SK-N-SH (cell line): Measurements from ENCODE around the gene RBM28. TPM values are rescaled to one million over a fixed set of nuclear protein-coding genes. Genes with fewer than 3 reads are reported as not detected.

Experiments used
- CTCF ChIA-PET: fragments of 300-600, 350-600 bp; formaldehyde crosslinking; extraction: SDS; loops from one replicate; lab custom pipeline; 2021; lab: Yijun Ruan, JAX
- POLR2A ChIA-PET: fragments of 350-600 bp; sonication (Branson Sonifier 250); formaldehyde crosslinking; extraction: SDS; loops from one replicate; lab custom pipeline; 2020; ENCODE audit warnings: antibody characterized with exemption, inconsistent platforms; lab: Yijun Ruan, JAX
- DNase-seq: peaks from one replicate; pipeline ENCODE4 v3.0.0; 2012
- H2AFZ ChIP-seq: fragments of 200-600 bp; sonication (generic); 2 replicates; pipeline ENCODE4 v1.8.1; 2016; ENCODE audit warnings: antibody characterized with exemption, mild to moderate bottlenecking, low read depth
- H3F3A ChIP-seq: fragments of 200-600 bp; sonication (generic); replicated peaks from 2 replicates; pipeline ENCODE3; 2016; ENCODE audit warnings: antibody characterized with exemption, mild to moderate bottlenecking; ENCODE audit not compliant: insufficient read depth
- H3K27ac ChIP-seq, 2 experiments: fragments of 200-500 bp in 1 of 2; fragments of 200-600 bp in 1 of 2; sonication (Bioruptor generic) in 1 of 2; sonication (generic), shearing (Covaris generic) in 1 of 2; 2 replicates each; pipeline versions ENCODE4 v1.5.1 to v1.6.1; 2014 to 2016; ENCODE audit warnings: low read depth in 2 of 2, inconsistent platforms in 1 of 2, low read length in 1 of 2, mild to moderate bottlenecking in 1 of 2, mixed read lengths in 1 of 2
- H3K27me3 ChIP-seq: fragments of 200-600 bp; sonication (generic), shearing (Covaris generic); 2 replicates; pipeline ENCODE4 v1.6.1; 2016; ENCODE audit warnings: mixed run types; ENCODE audit not compliant: insufficient read depth
- H3K36me3 ChIP-seq, 2 experiments: fragments of 200-500 bp in 1 of 2; fragments of 200-600 bp in 1 of 2; sonication (Bioruptor generic) in 1 of 2; sonication (generic) in 1 of 2; replicated peaks in 1 of 2; 2 replicates each; pipeline versions ENCODE3 to v1.5.1; 2014 to 2016; ENCODE audit warnings: low read length in 1 of 2, mild to moderate bottlenecking in 1 of 2; ENCODE audit not compliant: insufficient read depth in 2 of 2, control insufficient read depth in 1 of 2
- H3K4me1 ChIP-seq, 2 experiments: fragments of 200-500 bp in 1 of 2; fragments of 200-600 bp in 1 of 2; sonication (Bioruptor generic) in 1 of 2; sonication (generic), shearing (Covaris generic) in 1 of 2; 2 replicates each; pipeline versions ENCODE4 v1.5.1 to v1.6.1; 2014 to 2016; ENCODE audit warnings: low read depth in 1 of 2, low read length in 1 of 2, mixed run types in 1 of 2; ENCODE audit not compliant: insufficient read depth in 2 of 2, control insufficient read depth in 1 of 2
- H3K4me2 ChIP-seq: fragments of 200-600 bp; sonication (generic), shearing (Covaris generic); 2 replicates; pipeline ENCODE4 v1.6.1; 2017; ENCODE audit warnings: mixed run types
- H3K4me3 ChIP-seq, 2 experiments: fragments of 200-500 bp in 1 of 2; fragments of 200-600 bp in 1 of 2; sonication (Bioruptor generic) in 1 of 2; sonication (generic), shearing (Covaris generic) in 1 of 2; 2 replicates each; pipeline versions ENCODE4 v1.5.1 to v1.8.1; 2014 to 2016; ENCODE audit warnings: low read depth in 2 of 2, inconsistent platforms in 1 of 2, low read length in 1 of 2, mild to moderate bottlenecking in 1 of 2, mixed read lengths in 1 of 2, moderate library complexity in 1 of 2
- H3K79me2 ChIP-seq: fragments of 200-600 bp; sonication (generic); 2 replicates; pipeline ENCODE4 v1.8.1; 2017; ENCODE audit warnings: mild to moderate bottlenecking; ENCODE audit not compliant: insufficient read depth
- H3K9ac ChIP-seq: fragments of 200-600 bp; sonication (generic); 2 replicates; pipeline ENCODE4 v1.6.1; 2017; ENCODE audit warnings: mixed run types
- H3K9me2 ChIP-seq: fragments of 200-600 bp; sonication (generic); 2 replicates; pipeline ENCODE4 v1.6.1; 2017; ENCODE audit warnings: mixed run types
- H3K9me3 ChIP-seq: fragments of 200-600 bp; sonication (generic); 2 replicates; pipeline ENCODE4 v1.6.1; 2017; ENCODE audit warnings: mixed run types, mild to moderate bottlenecking, moderate library complexity
- H4K20me1 ChIP-seq: fragments of 200-600 bp; sonication (generic); 2 replicates; pipeline ENCODE4 v1.6.1; 2017; ENCODE audit warnings: mild to moderate bottlenecking, mixed run types; ENCODE audit not compliant: insufficient read depth
- CTCF ChIP-seq: fragments of 200-600 bp; sonication (generic); IDR thresholded peaks from 2 replicates; pipeline ENCODE4 v1.6.1; 2017; ENCODE audit warnings: antibody characterized with exemption, mild to moderate bottlenecking, moderate library complexity
- EZH2phosphoT487 ChIP-seq: fragments of 200-600 bp; sonication (generic); IDR thresholded peaks from 2 replicates; pipeline ENCODE4 v1.6.1; 2017; ENCODE audit warnings: low read depth, mixed run types, mild to moderate bottlenecking, antibody characterized with exemption, moderate library complexity, borderline replicate concordance
- FOXJ3 ChIP-seq: sonication (generic); formaldehyde crosslinking; IDR thresholded peaks from 2 replicates; pipeline ENCODE4 v1.5.1; 2020; ENCODE audit warnings: mild to moderate bottlenecking, missing genetic modification reagents
- FOXM1 ChIP-seq: IDR thresholded peaks from 2 replicates; pipeline ENCODE4 v1.4.0; 2012; ENCODE audit warnings: low read depth, mild to moderate bottlenecking
- GABPA ChIP-seq: IDR thresholded peaks from 2 replicates; pipeline ENCODE4 v1.4.0; 2012; ENCODE audit warnings: low read depth, mild to moderate bottlenecking
- IRF3 ChIP-seq: fragments of 150-350 bp; IDR thresholded peaks from 2 replicates; pipeline ENCODE4 v1.6.1; 2016; ENCODE audit warnings: mild to moderate bottlenecking, low read depth, low read length
- JUND ChIP-seq: IDR thresholded peaks from 2 replicates; pipeline ENCODE4 v1.4.0; 2012
- MAX ChIP-seq: IDR thresholded peaks from 2 replicates; pipeline ENCODE4 v1.4.0; 2012; ENCODE audit warnings: low read depth
- MEF2A ChIP-seq: IDR thresholded peaks from 2 replicates; pipeline ENCODE4 v1.4.0; 2012; ENCODE audit warnings: low read depth, borderline replicate concordance
- MXI1 ChIP-seq: IDR thresholded peaks from 2 replicates; pipeline ENCODE4 v1.6.1; 2012; ENCODE audit warnings: mild to moderate bottlenecking, low read depth, low read length, improper control_type of control experiment
- NFIC ChIP-seq: IDR thresholded peaks from 2 replicates; pipeline ENCODE4 v1.4.0; 2012; ENCODE audit warnings: borderline replicate concordance
- POLR2AphosphoS5 ChIP-seq: IDR thresholded peaks from 2 replicates; pipeline ENCODE4 v1.6.1; 2012; ENCODE audit warnings: low read depth, low read length
- RCOR1 ChIP-seq: fragments of 150-350 bp; IDR thresholded peaks from 2 replicates; pipeline ENCODE4 v1.6.1; 2017; ENCODE audit warnings: antibody characterized with exemption, low read length
- RFX5 ChIP-seq: IDR thresholded peaks from 2 replicates; pipeline ENCODE4 v1.6.1; 2012; ENCODE audit warnings: mild to moderate bottlenecking, improper control_type of control experiment, low read length
- SIN3A ChIP-seq: IDR thresholded peaks from 2 replicates; pipeline ENCODE4 v1.6.1; 2012; ENCODE audit warnings: low read depth, mild to moderate bottlenecking, low read length, moderate library complexity, borderline replicate concordance
- YY1 ChIP-seq: IDR thresholded peaks from 2 replicates; pipeline ENCODE4 v1.4.0; 2012; ENCODE audit warnings: low read depth, mild to moderate bottlenecking
- WGBS: methylation state at CpG from one replicate; pipeline ENCODE4 v1.1.6; 2017; ENCODE audit warnings: low lambda C conversion rate; 5-methylcytosine and 5-hydroxymethylcytosine counted together
- polyA plus RNA-seq, 3 experiments: library from polyadenylated mRNA; depleted of rRNA; stranded (reverse); fragments of >200 nt; gene quantifications; 2 replicates each; pipeline ENCODE4 v1.2.3, GENCODE V29; 2012
- TF ChIP-seq, protein P1 (sequence below): IDR thresholded peaks from 2 replicates; pipeline ENCODE4 v1.4.0; 2012; ENCODE audit warnings: low read depth, borderline replicate concordance
- TF ChIP-seq, protein P2 (sequence below): IDR thresholded peaks from 2 replicates; pipeline ENCODE4 v1.4.0; 2012; ENCODE audit warnings: low read depth, borderline replicate concordance

The RBM28 gene
- polyA plus RNA-seq, 1 of the 3 experiments (the other 2 are of a cell fraction): 29.1 TPM

GRCh38 chr7:128321044-128321422 lies 22.7 kb downstream of the RBM28 start:
- CTCF ChIA-PET: interaction anchor here (0.9 to 6.1 kb wide), 15 partner anchors 9 to 112 kb away, joined by 3 to 29 read pairs (median 5); partner anchors contain the start of gene RBM28
- peaks cover 79 to 85% of the 10 kb centered on the region in 2 experiments for H3K36me3 ChIP-seq
- TF ChIP-seq FOXJ3 (CRISPR knock-in tag) (no peak), RFX5 (no peak), POLR2AphosphoS5 (no peak), RCOR1 (no peak), JUND (no peak), IRF3 (no peak), MXI1 (no peak), GABPA (no peak), YY1 (no peak), CTCF (no peak), SIN3A (no peak), MEF2A (no peak), EZH2phosphoT487 (no peak), MAX (no peak), NFIC (no peak), FOXM1 (no peak)
- TF ChIP-seq, protein P1, sequence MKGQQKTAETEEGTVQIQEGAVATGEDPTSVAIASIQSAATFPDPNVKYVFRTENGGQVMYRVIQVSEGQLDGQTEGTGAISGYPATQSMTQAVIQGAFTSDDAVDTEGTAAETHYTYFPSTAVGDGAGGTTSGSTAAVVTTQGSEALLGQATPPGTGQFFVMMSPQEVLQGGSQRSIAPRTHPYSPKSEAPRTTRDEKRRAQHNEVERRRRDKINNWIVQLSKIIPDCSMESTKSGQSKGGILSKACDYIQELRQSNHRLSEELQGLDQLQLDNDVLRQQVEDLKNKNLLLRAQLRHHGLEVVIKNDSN: no peak
- TF ChIP-seq, protein P2, sequence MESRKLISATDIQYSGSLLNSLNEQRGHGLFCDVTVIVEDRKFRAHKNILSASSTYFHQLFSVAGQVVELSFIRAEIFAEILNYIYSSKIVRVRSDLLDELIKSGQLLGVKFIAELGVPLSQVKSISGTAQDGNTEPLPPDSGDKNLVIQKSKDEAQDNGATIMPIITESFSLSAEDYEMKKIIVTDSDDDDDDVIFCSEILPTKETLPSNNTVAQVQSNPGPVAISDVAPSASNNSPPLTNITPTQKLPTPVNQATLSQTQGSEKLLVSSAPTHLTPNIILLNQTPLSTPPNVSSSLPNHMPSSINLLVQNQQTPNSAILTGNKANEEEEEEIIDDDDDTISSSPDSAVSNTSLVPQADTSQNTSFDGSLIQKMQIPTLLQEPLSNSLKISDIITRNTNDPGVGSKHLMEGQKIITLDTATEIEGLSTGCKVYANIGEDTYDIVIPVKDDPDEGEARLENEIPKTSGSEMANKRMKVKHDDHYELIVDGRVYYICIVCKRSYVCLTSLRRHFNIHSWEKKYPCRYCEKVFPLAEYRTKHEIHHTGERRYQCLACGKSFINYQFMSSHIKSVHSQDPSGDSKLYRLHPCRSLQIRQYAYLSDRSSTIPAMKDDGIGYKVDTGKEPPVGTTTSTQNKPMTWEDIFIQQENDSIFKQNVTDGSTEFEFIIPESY: no peak
- no peaks in the 10 kb centered on the region for H3K9me3 ChIP-seq
- no peak overlapping the region for H3K9ac ChIP-seq
- H3K4me2 ChIP-seq: no peak overlapping the region
- no peaks in the 10 kb centered on the region for H4K20me1 ChIP-seq
- peaks cover 0 to 6% of the 10 kb centered on the region in 2 experiments; a peak in 2 of 4 replicates for H3K4me1 ChIP-seq
- no peak overlapping the region for H3K27ac ChIP-seq
- POLR2A ChIA-PET: interaction anchor here (1.2 kb wide), 1 partner anchor 54 kb away, joined by 4 read pairs; no protein-coding TSS in a partner anchor
- peaks cover 18% of the 10 kb centered on the region for H3F3A ChIP-seq
- H3K9me2 ChIP-seq: no peaks in the 10 kb centered on the region
- no peak overlapping the region for H3K4me3 ChIP-seq
- no peak overlapping the region for H2AFZ ChIP-seq
- no peaks in the 10 kb centered on the region for H3K27me3 ChIP-seq
- 92% methylated on average over 5 of the region's 5 CpGs for WGBS
- no peaks in the 10 kb centered on the region for H3K79me2 ChIP-seq
- no peak for DNase-seq
